HCT116 (cell line): ENCODE results near the gene NTRK3. TPM values are rescaled to one million over a fixed set of nuclear protein-coding genes. Genes with fewer than 3 reads are reported as not detected.

Experiments
- ATAC-seq: fragments of 200-7000 bp; cut with Tn5 transposase; 2 replicates; pipeline ENCODE4 v1.9.1; 2020; ENCODE audit warnings: mild to moderate bottlenecking, moderate library complexity
- BruUV-seq: library from RNA; stranded (reverse); fragments of 400-500 nt; replicated peaks from 2 replicates; lab custom pipeline; 2021; lab: Mats Ljungman, UMichigan
- CTCF ChIA-PET: fragments of 300-600 bp; sonication (Branson Sonifier 250); formaldehyde crosslinking; loops from one replicate; lab custom pipeline; 2021; ENCODE audit warnings: antibody characterized with exemption; lab: Charles Lee
- POLR2A ChIA-PET: fragments of 300-600, 350-600 bp; sonication (Branson Sonifier 250); formaldehyde crosslinking; loops from one replicate; lab custom pipeline; 2021; ENCODE audit warnings: antibody characterized with exemption; lab: Charles Lee
- RAD21 ChIA-PET, 2 experiments: fragments of 300-600 bp; sonication (Branson Sonifier 250); formaldehyde crosslinking; loops; one replicate each; lab custom pipeline; 2023; ENCODE audit warnings: low total read pairs in 2 of 2; ENCODE audit not compliant: uncharacterized antibody in 2 of 2, unreplicated experiment in 2 of 2, low non-redundant PET in 1 of 2; lab: Charles Lee
- DNase-seq: peaks from one replicate; pipeline ENCODE4 v3.0.0-alpha.2; 2010; ENCODE audit warnings: low read depth, low spot score
- H2AFZ ChIP-seq: fragments of 200-600 bp; shearing (Covaris generic), sonication (generic); 2 replicates; pipeline ENCODE4 v1.6.1; 2017; ENCODE audit warnings: low read depth, mixed run types, mixed read lengths, antibody characterized with exemption, low read length; ENCODE audit not compliant: poor library complexity, severe bottlenecking
- H3K27ac ChIP-seq: 2 replicates; pipeline ENCODE4 v1.5.1; 2012; ENCODE audit warnings: low read depth, low read length
- H3K27me3 ChIP-seq: fragments of 200-600 bp; sonication (generic); 2 replicates; pipeline ENCODE4 v1.6.1; 2016; ENCODE audit warnings: mixed run types, low read length, mixed read lengths; ENCODE audit not compliant: insufficient read depth
- H3K36me3 ChIP-seq, 2 experiments: fragments of 200-500 bp in 1 of 2; fragments of 200-600 bp in 1 of 2; sonication (Bioruptor generic) in 1 of 2; sonication (generic) in 1 of 2; 2 replicates each; pipeline versions ENCODE4 v1.5.1 to v1.6.1; 2014 to 2016; ENCODE audit warnings: low read length in 2 of 2, inconsistent platforms in 1 of 2, mixed read lengths in 1 of 2, mixed run types in 1 of 2; ENCODE audit not compliant: insufficient read depth in 2 of 2, control insufficient read depth in 1 of 2
- H3K4me1 ChIP-seq, 2 experiments: fragments of 200-600 bp in 1 of 2; sonication (generic) in 1 of 2; 2 replicates each; pipeline versions ENCODE4 v1.5.1 to v1.6.1; 2012 to 2017; ENCODE audit warnings: low read length in 2 of 2, inconsistent platforms in 1 of 2, mild to moderate bottlenecking in 1 of 2, mixed read lengths in 1 of 2, mixed run types in 1 of 2, moderate library complexity in 1 of 2; ENCODE audit not compliant: insufficient read depth in 2 of 2, control insufficient read depth in 1 of 2
- H3K4me2 ChIP-seq: fragments of 200-600 bp; sonication (generic); 2 replicates; pipeline ENCODE4 v1.6.1; 2017; ENCODE audit warnings: mixed run types, low read length, mixed read lengths
- H3K4me3 ChIP-seq, 2 experiments: fragments of 200-600 bp in 1 of 2; sonication (generic) in 1 of 2; replicated peaks in 1 of 2; 2 replicates each; pipeline ENCODE4 v1.5.1; 2011 to 2016; ENCODE audit warnings: low read length in 2 of 2, control low read depth in 1 of 2, low read depth in 1 of 2, mild to moderate bottlenecking in 1 of 2, mixed read lengths in 1 of 2, mixed run types in 1 of 2
- H3K79me2 ChIP-seq: fragments of 200-600 bp; sonication (generic); 2 replicates; pipeline ENCODE4 v1.6.1; 2017; ENCODE audit warnings: mild to moderate bottlenecking, mixed run types, low read length, moderate library complexity, mixed read lengths; ENCODE audit not compliant: insufficient read depth
- H3K9ac ChIP-seq: fragments of 200-600 bp; sonication (generic); 2 replicates; pipeline ENCODE4 v1.6.1; 2016; ENCODE audit warnings: low read length, mixed read lengths
- H3K9me2 ChIP-seq: fragments of 200-600 bp; sonication (generic), shearing (Covaris generic); 2 replicates; pipeline ENCODE4 v1.6.1; 2017; ENCODE audit warnings: mixed run types, mild to moderate bottlenecking, moderate library complexity; ENCODE audit not compliant: insufficient read depth
- H3K9me3 ChIP-seq, 2 experiments: fragments of 200-500 bp in 1 of 2; fragments of 200-600 bp in 1 of 2; sonication (Bioruptor generic) in 1 of 2; sonication (generic) in 1 of 2; 2 replicates each; pipeline ENCODE4 v1.6.1; 2014 to 2017; ENCODE audit warnings: low read length in 2 of 2, mixed read lengths in 2 of 2, inconsistent platforms in 1 of 2, low read depth in 1 of 2, mild to moderate bottlenecking in 1 of 2, mixed run types in 1 of 2, moderate library complexity in 1 of 2; ENCODE audit not compliant: control insufficient read depth in 1 of 2, insufficient read depth in 1 of 2
- H4K20me1 ChIP-seq: fragments of 200-600 bp; sonication (generic), shearing (Covaris generic); 2 replicates; pipeline ENCODE4 v1.6.1; 2017; ENCODE audit warnings: mixed run types, mild to moderate bottlenecking, moderate library complexity; ENCODE audit not compliant: insufficient read depth
- CEBPB ChIP-seq: IDR thresholded peaks from 2 replicates; pipeline ENCODE4 v1.6.1; 2012; ENCODE audit warnings: low read depth
- CTCF ChIP-seq, 3 experiments: fragments of 200-600 bp in 1 of 3; sonication (generic) in 1 of 3; IDR thresholded peaks in 2 of 3; conservative IDR thresholded peaks in 1 of 3; 2 replicates each; pipeline ENCODE4 v1.5.1; 2012 to 2017; ENCODE audit warnings: low read depth in 2 of 3, low read length in 2 of 3, antibody characterized with exemption in 1 of 3, borderline replicate concordance in 1 of 3, control low read depth in 1 of 3, mild to moderate bottlenecking in 1 of 3, mixed read lengths in 1 of 3, mixed run types in 1 of 3, moderate library complexity in 1 of 3; ENCODE audit not compliant: insufficient read depth in 1 of 3
- ELF1 ChIP-seq: IDR thresholded peaks from 2 replicates; pipeline ENCODE4 v1.6.1; 2012; ENCODE audit warnings: low read depth, borderline replicate concordance
- EZH2 ChIP-seq: fragments of 200-600 bp; sonication (generic); IDR thresholded peaks from 2 replicates; pipeline ENCODE4 v1.6.1; 2017; ENCODE audit warnings: antibody characterized with exemption, mixed run types
- EZH2phosphoT487 ChIP-seq: fragments of 200-600 bp; IDR thresholded peaks from 2 replicates; pipeline ENCODE4 v1.6.1; 2018; ENCODE audit warnings: antibody characterized with exemption, borderline replicate concordance
- FOSL1 ChIP-seq: IDR thresholded peaks from 2 replicates; pipeline ENCODE4 v1.6.1; 2012; ENCODE audit warnings: low read depth
- JUND ChIP-seq: IDR thresholded peaks from 2 replicates; pipeline ENCODE4 v1.6.1; 2012
- POLR2AphosphoS5 ChIP-seq: IDR thresholded peaks from 2 replicates; pipeline ENCODE4 v1.6.1; 2011; ENCODE audit warnings: mild to moderate bottlenecking, low read depth, low read length, moderate library complexity
- RAD21 ChIP-seq: IDR thresholded peaks from 2 replicates; pipeline ENCODE4 v1.6.1; 2012; ENCODE audit warnings: low read depth, mild to moderate bottlenecking
- SIN3A ChIP-seq: IDR thresholded peaks from 2 replicates; pipeline ENCODE4 v1.6.1; 2012; ENCODE audit warnings: low read depth
- SP1 ChIP-seq: IDR thresholded peaks from 2 replicates; pipeline ENCODE4 v1.6.1; 2012; ENCODE audit warnings: low read depth
- TCF7L2 ChIP-seq: IDR thresholded peaks from 2 replicates; pipeline ENCODE4 v1.7.0; 2011; ENCODE audit warnings: borderline replicate concordance, inconsistent platforms; ENCODE audit not compliant: insufficient read depth, insufficient read length; ENCODE audit errors: extremely low read depth
- YY1 ChIP-seq: IDR thresholded peaks from 2 replicates; pipeline ENCODE4 v1.6.1; 2011; ENCODE audit warnings: low read length, low read depth, moderate library complexity, mild to moderate bottlenecking; ENCODE audit not compliant: insufficient replicate concordance; ENCODE audit errors: extremely low read depth
- ZBTB33 ChIP-seq: IDR thresholded peaks from 2 replicates; pipeline ENCODE4 v1.6.1; 2011; ENCODE audit warnings: mild to moderate bottlenecking, low read length, moderate library complexity; ENCODE audit not compliant: insufficient replicate concordance; ENCODE audit errors: extremely low read depth
- intact Hi-C: fragments of 100-400 bp; cut with micrococcal nuclease; formaldehyde crosslinking; loops from 2 replicates; pipeline ENCODE4 v1.10.0; 2022
- total RNA-seq: library from RNA; stranded (reverse); gene quantifications from one replicate; pipeline ENCODE4 v1.2.1, GENCODE V29; 2021; ENCODE audit not compliant: unreplicated experiment
- TF ChIP-seq, protein P1 (sequence below): IDR thresholded peaks from 2 replicates; pipeline ENCODE4 v1.6.1; 2012

The NTRK3 gene
- total RNA-seq, 1 experiment from 2014 or later, result not detected

DNA sequence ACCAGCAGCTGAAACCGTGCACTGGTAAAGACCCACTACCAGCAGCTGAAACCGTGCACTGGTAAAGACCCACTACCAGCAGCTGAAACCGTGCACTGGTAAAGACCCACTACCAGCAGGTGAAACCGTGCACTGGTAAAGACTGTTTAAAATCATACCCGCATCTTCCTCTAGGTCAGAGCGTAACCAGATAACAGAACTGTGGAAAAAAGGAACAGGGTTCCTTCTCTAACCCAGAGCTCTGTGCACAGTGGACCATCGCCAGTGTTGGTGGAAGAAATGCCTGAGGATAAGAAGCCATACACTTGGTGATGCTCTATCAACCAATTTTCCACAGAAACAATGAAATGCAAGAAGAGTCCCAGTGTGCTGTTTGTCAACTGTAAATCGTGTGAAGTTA lies 243.4 kb downstream of the NTRK3 start:
- ChIA-PET POLR2A (no interaction called here), CTCF (no interaction called here)
- Histone ChIP-seq H3K9me3 (no peaks in the 10 kb centered on the region; a peak in 1 of 4 replicates), H3K79me2 (no peaks in the 10 kb centered on the region), H4K20me1 (no peaks in the 10 kb centered on the region), H3K36me3 (no peaks in the 10 kb centered on the region), H3K4me1 (no peaks in the 10 kb centered on the region), H3K4me3 (no peak overlapping the region), H3K27ac (no peak overlapping the region), H3K27me3 (no peaks in the 10 kb centered on the region), H3K9me2 (no peaks in the 10 kb centered on the region), H2AFZ (no peak overlapping the region), H3K9ac (no peak overlapping the region)
- no peak for DNase-seq
- ATAC-seq, result no peak
- no TSS peak for BruUV-seq
- intact Hi-C loops, result no loop called here
- TF ChIP-seq, protein P1, sequence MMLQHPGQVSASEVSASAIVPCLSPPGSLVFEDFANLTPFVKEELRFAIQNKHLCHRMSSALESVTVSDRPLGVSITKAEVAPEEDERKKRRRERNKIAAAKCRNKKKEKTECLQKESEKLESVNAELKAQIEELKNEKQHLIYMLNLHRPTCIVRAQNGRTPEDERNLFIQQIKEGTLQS, result no peak
- TF ChIP-seq JUND (no peak), CTCF (IDR thresholded peaks at IDR 0.05 in 2 of 3, conservative IDR thresholded peaks at IDR 0.05 in 1 of 3; ENCODE audit: borderline replicate concordance in 1 of 3, insufficient read depth in 1 of 3, low read depth in 2 of 3, low read length in 2 of 3) (no peak), TCF7L2 (no peak), YY1 (no peak), SIN3A (no peak), RAD21 (no peak), SP1 (no peak), FOSL1 (no peak), ZBTB33 (no peak), CEBPB (no peak), EZH2 (no peak), POLR2AphosphoS5 (no peak), ELF1 (no peak), EZH2phosphoT487 (no peak)
- TF ChIP-seq, all 23 proteins: peak for 0
- H3K4me2 ChIP-seq, result no peak overlapping the region
- RAD21 ChIA-PET, result no interaction called here
